Stimulated activated CD4-positive, alpha-beta T cell treated with anti-CD3 and anti-CD28 coated beads, Interleukin-2, amount 100 ng/mL, for 24 hours (primary cell): ENCODE data around the gene SPATA7.

Source experiments
- DNase-seq, 2 donors: peaks; one replicate each; pipeline ENCODE4 v3.0.0-alpha.2; 2020

Gene SPATA7

DNA sequence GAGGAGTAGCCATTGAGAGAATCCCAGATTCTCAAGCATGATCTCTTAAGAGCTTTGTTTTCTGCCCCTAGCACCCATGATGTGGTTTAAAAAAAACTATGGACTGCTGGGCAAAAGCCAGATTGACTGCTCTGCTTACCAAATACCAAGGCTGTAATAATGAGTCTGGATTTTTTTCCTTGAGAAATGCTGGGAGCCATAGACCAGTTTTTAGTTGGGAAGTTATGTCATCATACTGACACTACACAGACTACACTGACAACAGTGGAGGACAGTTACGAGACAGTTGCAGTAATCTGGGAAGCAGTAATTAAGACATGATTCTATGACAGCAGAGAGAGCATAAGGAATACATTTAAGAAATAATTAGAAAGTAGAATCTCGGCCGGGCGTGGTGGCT is 35.8 kb downstream of the SPATA7 start:
- DNase-seq = no peak

DNA sequence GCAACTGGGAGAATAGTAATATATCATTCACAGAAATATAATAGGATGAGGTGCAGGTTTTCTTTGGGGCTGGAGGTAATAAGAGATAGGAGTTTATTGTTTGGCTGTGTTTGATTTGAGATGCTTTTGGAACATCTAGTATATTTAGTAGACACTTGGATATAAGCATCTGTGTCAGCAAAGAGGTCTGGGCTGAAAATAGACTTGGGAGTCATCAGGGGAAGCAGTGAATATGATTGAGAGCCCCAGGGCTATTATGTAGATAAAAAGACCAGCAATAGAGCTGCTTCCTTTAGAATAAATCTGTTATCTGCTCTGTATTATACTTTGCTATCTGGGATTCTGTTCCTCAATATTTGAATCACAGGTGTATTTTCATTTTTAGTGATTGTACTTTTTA is 36.6 kb downstream of the SPATA7 start:
- no peak for DNase-seq

DNA sequence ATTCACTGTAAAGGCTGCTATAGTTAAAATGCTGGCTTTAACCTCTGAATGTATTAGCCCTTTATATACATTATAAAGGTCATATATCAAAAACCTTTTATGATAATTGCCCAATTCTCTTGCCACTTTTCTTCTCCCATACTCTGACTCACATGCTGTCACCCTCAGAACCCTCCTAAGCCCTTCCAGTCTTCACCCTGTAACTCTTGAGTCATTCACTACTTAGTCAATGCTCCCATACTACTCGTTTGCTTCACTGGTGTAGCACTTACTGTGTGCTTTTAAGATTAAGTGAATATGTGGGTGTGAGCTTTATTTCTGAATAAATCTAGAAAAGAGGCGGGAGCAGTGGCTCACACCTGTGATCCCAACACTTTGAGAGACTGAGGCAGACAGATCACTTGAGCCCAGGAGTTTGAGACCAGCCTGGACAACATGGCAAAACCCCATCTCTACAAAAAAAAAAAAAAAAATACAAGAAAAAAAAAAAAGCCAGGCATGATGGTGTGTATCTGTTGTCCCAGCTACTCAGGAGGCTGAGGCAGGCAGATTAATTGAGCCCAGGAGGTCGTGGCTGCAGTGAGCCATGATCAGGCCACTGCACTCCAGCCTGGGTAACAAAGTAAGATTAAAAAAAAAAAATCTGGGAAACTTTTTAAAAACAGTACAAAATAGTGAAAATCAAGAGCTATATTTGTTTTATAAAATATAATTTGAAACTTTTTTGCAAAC is 37.6 kb downstream of the SPATA7 start:
- no peak for DNase-seq

DNA sequence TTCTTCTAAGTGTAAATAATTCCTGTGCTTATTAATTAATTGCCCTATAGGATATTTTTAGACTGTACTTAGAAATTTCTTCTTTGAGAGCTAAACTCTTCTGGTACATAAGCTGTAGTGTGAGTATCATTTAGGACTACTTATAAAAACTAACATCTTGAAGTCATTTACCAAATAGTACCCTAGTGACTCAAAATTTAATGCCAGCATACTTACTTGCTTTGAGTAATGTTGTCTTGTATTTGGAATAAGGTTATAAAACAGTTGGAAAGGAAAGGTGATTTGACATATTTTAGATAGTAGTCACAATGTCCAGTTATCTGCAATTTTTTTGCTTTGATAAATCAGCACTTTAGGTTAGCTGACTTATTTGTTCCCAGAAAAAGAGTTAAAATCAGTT is 39.1 kb downstream of the SPATA7 start:
- no peak for DNase-seq

DNA sequence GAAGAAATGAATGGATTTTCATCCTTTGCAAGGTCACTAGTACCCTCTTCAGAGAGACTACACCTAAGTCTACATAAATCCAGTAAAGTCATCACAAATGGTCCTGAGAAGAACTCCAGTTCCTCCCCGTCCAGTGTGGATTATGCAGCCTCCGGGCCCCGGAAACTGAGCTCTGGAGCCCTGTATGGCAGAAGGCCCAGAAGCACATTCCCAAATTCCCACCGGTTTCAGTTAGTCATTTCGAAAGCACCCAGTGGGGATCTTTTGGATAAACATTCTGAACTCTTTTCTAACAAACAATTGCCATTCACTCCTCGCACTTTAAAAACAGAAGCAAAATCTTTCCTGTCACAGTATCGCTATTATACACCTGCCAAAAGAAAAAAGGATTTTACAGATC is 40.8 kb downstream of the SPATA7 start:
- DNase-seq = no peak

DNA sequence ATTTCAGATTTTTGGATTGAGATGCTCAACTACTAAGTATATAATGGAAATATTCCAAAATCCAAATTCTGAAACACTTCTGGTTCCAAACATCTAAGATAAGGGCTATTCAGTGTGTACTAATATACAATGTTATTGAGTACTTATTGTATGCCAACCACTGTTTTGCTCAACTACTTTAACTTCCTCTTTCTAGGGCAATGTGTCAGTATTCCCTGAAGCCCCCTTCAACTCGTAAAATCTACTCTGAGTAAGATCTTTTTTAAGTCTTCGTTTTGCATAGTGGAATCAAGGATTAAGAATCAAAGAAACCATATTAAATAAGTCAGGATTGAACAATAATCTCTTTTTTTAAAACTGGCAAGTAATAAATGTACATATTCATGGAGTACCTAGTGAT is 45.5 kb downstream of the SPATA7 start:
- no peak for DNase-seq

DNA sequence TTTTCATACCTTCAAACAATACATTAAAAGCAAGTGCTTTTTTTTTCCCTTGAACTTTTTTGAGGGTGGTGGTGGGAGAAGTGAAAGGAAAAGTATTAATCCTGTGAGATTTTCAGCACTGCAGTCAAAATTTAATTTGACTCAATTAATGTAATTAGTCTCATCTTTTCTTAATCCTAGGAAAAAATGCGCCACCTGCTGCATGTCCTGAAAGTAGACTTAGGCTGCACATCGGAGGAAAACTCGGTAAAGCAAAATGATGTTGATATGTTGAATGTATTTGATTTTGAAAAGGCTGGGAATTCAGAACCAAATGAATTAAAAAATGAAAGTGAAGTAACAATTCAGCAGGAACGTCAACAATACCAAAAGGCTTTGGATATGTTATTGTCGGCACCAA is 52.2 kb downstream of the SPATA7 start:
- DNase-seq = no peak

DNA sequence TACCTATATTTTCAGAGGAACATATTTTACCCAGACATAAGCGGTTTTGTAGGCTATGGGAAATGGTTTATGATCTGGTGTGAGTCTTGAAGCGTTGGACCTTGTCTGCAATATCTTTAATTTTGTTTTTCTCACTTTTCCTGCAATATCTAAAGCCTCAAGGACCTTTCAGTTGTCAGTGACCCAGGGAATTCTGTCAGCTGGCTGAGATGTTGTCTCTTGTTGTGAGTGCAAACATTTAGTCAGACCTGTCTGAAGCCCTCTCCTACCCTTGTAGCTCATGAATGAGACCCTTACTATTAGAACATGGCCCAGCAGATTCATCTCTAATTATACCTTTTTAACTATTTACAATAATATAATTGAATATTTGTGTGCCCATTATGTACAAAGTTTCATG is 53.6 kb downstream of the SPATA7 start:
- DNase-seq = no peak

DNA sequence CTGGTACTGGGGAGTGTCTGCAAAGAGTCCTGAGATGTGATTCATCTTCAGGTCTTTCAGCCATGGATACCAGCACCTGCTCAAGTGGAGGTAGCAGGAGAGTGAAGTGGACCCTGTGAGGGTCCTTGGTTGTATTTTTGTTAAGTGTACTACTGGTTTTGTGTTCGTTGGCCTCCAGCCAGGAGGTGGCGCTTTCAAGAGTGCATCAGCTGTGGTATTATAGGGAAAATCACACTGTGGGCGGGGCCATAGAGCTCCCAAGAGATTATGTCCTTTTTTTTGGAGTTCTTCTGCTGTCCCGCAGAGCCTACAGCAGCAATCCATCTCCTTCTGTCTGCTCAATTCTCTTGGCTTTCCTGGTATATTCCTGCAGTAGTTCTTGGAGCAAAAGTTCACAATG is 66.8 kb downstream of the SPATA7 start:
- peak in 1 of 2 donors; percentile 9 for DNase-seq

DNA sequence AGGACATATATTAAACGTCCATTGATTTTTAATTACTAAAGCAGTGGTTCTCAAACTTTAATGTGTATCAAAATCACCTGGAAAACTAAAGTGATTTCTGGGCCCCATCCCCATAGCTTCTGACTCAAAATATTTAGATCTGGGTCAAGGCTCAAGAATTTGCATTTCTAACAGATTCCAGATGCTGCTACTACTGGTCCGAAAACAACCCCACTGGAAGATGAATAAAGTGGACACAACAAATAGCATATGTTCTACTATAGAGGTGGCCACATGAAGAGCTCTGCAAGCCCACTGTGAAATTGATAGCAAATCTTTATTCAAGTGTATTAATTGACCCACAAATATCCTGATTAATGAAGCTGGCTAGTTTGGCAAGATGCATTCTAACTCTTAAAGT is 69.4 kb downstream of the SPATA7 start:
- no peak for DNase-seq

DNA sequence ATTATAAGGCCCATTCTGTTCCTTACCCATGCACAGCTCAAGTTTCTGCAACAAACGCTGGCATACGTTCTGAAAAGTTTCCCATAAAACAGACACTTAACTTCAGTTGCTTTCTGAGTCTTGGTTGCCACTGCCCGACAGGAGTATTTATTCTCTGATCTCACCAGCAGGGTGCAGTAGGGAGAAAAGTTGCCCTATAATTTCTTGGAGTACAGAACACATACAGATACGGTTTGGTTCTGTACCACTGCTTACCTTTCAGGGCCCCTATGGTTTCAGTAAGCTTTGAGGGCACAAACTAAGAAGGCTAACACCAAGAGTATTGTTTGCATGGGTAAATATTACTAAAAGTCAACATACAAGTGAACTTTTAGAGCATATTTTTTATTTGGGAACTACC is 77.9 kb downstream of the SPATA7 start:
- DNase-seq = no peak

DNA sequence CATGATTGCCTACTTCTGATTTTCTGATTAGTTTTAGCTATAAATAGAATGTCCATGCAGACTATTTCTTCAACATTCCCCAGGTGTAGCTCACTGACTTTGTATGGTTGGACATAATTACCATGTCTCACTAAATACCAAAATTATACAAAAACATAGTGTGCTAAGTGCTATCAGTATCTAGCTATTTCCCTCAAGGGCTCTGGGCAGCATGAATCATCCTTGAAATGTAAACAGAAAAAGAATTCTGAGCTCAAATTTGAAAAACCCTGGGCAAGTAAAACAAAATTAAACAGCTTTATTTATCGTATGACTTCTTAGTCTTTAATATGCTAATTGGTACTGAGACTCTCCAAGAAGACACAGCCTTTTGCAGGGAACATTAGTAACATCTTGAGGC is 82.9 kb downstream of the SPATA7 start:
- no peak for DNase-seq

DNA sequence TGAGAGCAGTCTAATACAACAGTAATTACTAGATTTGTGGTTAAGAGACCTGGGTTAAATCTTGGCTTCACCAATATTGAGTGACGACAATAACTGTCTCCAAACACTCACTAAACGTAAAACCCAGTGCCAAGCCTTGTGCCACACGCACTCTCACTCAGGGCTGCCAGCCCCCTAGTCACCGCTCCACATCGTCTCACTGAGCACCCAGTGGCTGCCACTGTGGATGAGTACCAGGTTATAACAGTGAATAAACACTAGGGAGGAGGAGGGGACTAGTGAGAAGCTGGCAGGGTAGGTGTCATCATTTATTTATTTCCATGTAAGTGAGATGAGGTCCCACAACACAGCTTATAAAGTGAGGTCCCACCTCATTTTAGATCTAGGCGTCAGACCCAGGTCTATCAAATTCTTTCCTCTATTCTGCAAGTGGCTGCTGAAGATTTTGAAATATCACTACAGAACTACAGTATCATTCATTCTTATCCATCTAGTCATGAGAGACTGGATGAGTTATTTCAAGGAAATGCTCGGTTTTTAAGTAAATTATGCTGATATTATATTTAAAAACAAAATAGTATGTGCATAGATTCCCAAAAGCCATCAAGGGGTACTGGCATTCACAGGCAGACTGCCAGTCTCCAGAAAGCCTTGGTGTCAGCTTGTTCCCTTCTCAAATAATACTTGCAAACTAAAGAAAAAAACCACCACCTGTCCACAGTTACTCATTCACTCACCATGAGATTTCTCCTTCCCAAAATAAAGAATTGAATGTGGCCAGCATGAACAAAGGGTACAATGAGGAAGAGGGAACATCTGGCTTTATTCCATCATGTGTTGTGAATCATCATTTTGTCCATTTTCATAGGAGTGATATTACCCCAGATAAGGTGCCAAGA is 85.3 kb downstream of the SPATA7 start:
- DNase-seq = no peak

DNA sequence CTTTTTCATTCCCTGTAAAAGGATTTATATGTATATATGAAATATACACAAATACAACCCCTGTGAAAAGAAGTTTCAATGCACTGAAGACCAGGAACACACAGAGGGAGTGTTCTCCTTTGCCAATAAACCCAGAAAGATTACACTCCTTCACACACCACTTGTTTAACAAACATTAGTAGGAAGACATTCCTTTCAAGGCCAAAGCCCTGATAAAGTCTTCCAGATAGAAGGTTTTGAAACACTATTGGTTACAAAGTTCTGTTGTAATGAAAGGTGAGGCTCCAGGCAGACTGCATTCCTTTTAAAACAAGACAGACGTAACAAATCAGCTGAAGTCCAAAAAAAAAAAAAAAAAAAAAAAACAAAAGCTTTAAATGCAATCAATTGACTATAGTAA is 88.3 kb downstream of the SPATA7 start:
- no peak for DNase-seq

DNA sequence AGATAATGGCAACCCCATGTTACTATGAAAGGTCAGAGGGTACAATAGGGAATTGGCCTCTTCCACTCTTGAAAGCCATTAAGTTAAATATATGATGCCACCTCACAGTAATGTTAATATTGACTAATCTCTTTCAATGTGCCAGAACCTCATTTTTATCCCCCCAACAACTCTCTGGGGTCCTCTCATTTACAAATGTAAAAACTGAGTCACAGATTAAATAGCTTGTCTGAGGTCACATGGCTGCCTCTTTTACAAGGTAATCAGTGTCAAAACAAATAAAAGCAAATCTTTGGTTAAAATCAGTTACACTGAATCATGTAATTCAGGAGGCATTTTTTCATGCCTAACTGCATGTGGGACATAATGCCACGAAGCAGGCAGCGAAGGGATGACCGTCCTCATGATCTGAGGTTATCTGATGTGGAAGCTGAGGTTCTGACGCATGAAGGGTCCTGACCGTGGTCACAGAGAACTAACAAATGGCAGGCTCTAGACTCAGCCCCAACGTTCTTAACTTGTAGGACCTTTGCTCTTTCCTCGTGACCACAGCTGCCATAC is 90.8 kb downstream of the SPATA7 start:
- no peak for DNase-seq

DNA sequence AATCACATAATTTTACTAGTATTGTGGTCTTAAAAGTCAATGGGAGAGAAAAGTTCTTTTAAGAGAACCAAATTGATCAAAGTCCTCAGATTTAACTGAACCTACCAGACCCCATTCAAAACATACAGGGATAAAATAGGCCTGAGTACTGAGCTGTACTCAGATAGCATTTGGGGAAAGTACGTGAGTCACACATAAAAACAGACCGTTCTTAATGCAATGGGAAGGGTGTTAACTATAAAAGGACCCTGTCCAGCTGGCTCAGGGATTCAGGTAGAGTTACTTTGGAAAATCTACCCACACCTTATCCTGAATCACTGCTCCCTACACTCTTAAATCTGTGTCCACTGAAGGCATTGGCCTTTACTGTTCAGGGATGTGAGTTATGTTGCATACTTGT is 91.4 kb downstream of the SPATA7 start:
- DNase-seq = no peak

DNA sequence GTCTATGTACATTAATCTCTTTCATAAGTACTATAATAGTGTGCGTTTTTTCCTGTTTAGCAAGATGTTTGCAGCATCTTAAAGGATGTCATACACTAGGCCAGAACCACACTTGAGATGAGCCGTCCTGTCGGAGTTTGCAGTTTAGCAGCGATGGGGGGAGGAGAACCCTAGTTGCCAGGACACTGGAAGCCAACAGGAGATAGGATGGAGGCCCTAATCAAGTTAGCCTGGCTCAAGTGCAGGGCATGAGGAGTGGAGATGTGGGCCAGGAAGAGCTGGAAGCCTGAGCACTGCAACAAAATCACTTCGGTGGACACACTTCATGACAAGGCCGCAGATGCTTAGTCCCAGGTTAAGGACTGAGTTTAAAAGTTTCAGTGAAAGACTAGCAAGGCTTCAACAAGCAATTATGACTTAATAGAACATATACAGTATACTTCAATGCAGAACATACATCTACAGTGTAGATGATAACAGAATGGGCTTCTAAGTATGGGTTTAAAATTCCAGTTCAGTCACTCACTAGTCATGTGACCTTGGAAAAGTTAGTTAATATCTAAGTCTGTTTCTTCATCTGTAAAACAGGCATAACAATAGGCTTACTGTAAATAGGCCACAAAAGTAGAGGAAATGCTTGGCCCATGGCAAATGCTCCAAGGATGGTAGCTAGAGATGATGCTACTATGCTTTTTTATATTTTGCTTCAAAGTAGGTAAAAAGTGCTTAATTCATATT is 92.2 kb downstream of the SPATA7 start:
- DNase-seq = no peak

DNA sequence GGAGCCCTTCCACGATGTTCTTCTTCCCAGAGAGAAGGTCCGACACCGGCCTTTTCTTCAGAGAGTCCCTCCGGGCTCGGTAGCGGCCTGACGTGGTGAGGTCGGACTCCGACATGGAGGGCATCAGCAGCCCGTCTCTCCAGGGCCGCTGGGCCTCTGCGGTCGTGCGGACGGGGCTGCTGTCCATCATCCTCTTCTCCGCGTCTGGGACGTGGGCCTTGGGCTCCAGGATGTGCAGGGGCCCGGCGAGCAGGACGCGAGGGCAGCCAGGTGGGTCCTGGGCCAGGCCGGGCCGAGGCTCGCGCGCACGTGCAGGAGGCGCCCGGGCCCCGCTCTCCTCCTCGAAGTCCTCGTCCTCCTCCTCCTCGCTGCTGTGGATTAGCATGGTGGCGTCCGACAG is 93.5 kb downstream of the SPATA7 start:
- no peak for DNase-seq

DNA sequence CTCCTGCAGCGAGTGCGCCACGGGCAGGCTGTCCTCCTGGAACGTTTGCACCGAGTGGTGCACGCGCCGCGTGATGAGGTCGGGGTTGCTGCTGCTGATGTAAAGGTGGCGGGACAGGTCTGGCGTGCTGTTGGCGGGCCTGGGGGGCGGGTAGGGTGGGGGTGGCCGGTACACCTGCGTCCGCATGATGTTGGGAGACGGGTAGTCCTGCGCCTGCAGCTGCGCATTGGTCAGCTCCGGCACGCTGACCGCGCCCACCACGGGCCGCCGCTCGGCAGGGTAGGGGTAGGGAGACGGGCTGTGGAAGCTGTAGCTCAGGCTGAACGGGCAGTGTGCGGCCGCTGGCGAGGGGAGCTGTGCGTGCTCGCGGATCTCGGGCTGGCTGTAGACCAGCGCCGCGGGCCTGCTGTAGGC is 94.1 kb downstream of the SPATA7 start:
- no peak for DNase-seq

DNA sequence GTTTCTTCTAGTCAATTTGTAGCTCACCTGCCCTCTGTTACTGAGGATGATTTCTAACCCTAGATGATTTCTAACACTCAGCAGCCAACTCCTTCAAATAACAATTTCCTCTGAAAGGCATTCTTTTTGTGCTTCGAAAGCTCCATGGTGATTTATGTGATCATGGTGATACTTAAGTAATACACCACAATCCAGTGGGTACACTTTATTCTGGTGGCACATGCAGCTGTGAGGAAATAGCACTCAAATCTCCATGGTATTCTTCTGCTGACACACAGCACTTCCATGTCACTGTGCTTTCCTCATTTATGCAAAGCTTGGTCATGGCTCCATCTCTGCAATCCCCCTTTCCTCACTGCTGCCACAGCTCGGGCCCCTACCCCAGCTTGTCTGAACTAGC is 95.6 kb downstream of the SPATA7 start:
- no peak for DNase-seq

DNA sequence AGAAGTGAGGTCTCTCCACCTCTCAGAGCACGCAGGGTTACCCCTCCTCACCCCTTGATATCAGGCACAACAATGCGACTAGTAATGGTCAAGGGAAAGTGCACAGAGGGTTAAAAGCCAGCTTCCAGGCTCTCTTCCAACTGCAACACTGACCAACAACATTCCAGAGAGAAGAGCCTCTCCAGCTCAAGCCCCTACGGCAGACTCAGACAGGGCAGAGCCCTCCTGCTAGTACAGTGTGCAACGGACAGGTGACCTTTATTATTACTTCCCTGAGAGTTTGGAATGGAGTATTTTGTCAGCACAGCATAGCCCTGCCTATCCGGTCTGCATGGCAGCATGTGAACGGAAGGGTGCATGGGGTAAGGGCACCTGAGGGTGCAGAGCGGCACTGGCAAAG is 96.3 kb downstream of the SPATA7 start:
- DNase-seq = no peak

DNA sequence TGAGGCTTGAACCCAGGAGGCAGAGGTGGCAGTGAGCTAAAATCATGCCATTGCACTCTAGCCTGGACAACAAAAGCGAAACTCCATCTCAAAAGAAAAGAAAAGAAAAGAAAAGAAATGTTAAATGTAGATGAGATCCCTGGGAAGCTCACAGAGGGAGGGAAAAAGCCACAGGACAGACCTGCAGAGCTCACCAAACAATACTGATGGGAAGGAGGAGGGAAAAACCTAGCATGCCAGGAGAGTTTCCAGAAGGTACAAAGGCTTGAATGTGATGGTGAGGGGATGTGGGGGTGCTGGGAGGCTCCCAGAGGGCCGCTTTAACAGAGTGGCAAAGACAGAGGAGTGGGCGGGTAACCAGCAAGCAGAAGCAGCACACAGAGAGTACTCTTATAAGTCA is 97.1 kb downstream of the SPATA7 start:
- no peak for DNase-seq
